GM18909 (cell line): ENCODE data around the gene RNF182.
"Not testable (repeated sequence)": the region's sequence is repeated elsewhere in the genome, so short reads cannot be mapped to it uniquely, and the experiment has no call there.

ENCODE experiments used
- ATAC-seq: cut with Tn5 transposase; IDR thresholded peaks from one replicate; pipeline ENCODE4 v1.9.1; 2021; ENCODE audit warnings: mild to moderate bottlenecking; ENCODE audit not compliant: unreplicated experiment, poor library complexity

Gene RNF182

DNA sequence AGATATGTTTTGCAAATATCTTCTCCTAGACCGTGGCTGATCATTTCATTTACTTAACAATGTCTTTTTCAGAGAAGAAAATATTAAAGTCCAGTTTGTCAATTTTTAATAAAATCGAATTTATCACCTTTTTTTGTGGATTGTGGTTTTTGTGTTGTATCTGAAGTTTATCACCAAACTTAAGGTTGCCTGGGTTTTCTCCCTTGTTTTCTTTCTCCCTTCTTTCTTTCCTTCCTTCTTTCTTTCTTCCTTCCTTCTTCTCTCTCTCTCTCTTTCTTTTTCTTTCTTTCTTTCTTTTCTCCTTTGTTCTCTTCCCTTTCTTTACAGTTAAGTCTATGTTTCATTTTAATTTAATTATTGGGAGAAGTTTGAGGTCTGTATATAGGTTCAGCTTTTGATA is 68.7 kb downstream of the RNF182 start:
- ATAC-seq: no peak

DNA sequence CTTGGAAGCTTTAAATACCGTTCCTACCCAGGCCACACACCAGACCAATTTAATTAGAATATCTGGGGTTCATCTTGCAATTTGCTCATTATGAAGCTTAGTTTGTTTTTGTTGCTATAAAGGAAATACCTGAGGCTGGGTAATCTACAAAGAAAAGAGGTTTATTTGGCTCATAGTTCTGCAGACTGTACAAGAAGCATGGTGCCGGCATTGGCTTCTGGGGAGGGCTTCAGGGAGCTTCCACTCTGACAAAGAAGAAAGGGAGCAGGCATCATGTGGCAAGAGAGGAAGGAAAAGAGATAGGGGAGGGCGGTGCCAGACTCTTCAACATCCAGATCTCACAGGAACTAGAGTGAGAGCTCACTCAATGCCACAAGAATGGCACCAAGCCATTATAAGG is 73.6 kb downstream of the RNF182 start:
- ATAC-seq: no peak

DNA sequence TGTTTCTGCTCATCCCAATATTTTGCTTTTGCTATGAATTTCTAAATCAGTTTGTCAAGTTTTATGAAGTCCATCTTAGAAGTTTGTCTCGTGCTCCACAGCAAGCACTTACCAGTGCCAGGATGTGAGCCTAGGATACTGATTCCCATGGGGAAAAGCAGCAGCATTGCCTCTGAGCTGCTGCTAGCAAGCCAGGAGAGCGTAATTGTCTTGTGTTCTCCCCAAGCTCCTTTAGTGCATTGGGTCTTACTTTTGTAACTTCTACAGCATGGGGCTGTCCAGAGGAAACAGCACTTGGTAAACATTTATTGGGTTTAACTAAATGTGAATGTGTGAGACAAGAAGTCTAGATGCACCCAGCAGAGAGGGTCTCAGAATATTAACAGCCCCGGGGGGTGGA is 76.1 kb downstream of the RNF182 start:
- ATAC-seq: no peak

DNA sequence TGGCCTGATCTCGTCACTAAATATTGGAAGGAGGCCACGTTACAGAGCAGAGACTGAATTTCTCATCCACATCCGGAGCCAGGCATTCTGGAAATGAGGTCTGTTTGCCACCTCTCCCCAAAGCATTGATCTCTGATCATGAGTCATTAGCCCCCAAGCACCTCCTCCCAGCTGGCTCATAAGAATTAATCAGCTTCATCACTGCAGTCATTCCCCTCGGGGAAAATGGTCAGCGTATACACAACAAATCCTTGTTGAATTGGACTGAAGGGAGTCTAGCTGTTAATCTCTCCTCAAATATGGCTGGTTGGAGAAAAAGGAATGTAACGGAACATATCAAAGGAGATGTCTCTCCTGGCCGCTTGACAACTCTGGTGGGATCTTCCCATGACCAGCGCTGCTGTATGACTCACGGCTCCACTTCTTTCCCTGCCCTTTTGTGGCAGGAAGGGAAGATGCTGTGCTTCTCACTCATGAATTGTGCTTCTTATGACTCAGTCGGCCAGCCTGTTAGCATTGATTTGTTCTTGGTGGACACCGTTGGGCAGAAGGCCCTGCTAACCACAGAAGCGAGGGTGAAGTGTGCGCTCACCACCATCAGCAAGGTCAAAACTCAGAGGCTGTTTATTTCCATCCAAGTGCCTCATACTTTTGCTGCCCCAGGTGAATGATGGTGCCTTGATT is 76.7 kb downstream of the RNF182 start:
- ATAC-seq: no peak

DNA sequence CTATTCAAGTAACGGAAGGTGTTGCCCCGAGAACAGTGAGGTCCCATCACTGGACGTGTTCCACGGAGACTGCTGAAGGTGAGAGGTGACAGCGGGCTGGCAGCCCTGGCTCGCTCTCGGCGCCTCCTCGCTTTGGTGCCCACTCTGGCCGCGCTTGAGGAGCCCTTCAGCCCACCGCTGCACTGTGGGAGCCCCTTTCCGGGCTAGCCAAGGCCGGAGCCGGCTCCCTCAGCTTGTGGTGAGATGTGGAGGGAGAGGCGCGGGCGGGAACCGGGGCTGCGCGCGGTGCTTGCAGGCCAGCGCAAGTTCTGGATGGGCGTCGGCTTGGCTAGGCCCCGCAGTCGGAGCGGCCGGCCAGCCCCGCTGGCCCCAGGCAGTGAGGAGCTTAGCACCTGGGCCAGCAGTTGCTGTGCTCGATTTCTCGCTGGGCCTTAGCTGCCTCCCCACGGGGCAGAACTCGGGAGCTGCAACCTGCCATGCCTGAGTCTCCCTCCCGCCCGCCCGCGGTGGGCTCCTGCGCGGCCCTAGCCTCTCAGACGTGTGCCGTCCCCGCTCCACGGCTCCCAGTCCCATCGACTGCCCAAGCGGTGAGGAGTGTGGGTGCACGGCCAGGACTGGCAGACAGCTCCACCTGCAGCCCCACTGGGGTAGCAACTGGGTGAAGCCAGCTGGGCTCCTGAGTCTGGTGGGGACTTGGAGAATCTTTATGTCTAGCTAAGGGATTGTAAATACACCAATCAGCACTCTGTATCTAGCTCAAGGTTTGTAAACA is 77.6 kb downstream of the RNF182 start:
- no peak for ATAC-seq

DNA sequence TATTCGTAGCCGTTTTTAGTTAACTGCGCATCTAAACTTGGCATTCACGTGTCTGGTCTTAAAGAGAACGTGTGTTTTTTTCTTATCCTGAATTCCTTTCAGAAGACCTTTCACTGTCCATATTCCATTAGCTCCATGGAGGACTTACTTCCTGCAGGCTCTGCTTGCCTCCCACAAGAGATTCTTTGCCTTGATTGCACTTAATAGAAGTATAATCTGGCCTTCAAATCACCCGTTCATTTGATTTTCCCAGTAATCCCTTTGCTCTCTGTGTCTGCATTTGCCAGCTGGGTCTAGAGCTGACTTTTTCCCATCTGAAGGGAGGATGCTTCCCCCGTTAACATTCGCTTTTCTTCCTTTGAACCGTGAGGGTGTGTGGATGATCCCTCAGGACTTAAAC is 79.5 kb downstream of the RNF182 start:
- ATAC-seq: no peak

DNA sequence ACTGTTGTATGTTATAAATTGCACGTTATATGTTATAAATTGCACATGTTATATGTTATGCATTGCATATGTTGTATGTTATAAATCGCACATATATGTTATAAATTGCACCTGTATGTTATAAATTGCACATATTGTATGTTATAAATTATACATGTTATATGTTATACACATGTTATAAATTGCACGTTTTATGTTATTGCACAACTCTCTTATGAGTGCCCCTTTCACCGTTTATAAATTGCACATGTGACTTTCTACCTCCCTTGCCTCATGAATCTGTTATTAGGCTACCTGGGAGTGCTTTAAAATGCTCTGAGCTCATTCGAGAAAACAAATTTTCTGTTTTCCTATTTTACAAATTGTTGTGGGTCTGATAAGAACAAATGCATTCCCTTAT is 84.1 kb downstream of the RNF182 start:
- ATAC-seq: no peak

DNA sequence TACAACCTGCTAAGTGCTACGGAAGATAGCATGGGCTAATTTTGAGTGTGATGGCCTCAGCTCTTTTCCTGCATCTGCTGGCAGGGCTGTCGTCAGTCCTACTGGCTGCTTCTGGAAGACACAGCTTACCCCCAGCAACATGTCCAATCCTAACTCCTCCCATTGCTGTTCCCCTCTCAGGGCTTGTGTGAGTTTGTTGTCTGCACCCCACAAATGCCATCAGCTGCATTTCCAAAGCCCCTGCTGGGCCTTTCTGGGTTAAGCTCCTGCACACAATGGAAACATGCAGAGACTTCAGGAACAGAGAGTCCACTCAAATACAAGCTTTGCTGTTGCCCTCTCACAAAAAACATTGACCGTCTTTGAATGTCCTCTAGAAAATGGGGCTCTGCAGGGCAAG is 84.7 kb downstream of the RNF182 start:
- ATAC-seq: no peak

DNA sequence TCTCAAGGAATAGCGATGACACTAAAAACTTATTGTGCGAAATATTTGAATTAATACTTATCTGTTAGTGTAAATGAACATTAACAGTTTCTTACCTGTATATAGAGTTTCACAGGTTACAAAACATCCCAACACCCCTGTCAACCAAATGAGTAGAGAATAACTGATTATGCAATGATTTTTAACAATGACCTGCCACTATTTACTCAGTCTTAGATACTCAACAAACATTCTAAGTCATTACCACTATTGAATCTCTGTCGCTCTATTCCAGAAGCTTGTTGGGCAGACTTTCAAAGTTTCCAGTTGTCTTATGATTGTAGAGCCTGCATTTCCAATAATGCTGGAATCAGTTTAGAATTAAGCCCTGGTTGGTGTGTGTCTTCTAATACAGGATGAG is 85.5 kb downstream of the RNF182 start:
- ATAC-seq: no peak

DNA sequence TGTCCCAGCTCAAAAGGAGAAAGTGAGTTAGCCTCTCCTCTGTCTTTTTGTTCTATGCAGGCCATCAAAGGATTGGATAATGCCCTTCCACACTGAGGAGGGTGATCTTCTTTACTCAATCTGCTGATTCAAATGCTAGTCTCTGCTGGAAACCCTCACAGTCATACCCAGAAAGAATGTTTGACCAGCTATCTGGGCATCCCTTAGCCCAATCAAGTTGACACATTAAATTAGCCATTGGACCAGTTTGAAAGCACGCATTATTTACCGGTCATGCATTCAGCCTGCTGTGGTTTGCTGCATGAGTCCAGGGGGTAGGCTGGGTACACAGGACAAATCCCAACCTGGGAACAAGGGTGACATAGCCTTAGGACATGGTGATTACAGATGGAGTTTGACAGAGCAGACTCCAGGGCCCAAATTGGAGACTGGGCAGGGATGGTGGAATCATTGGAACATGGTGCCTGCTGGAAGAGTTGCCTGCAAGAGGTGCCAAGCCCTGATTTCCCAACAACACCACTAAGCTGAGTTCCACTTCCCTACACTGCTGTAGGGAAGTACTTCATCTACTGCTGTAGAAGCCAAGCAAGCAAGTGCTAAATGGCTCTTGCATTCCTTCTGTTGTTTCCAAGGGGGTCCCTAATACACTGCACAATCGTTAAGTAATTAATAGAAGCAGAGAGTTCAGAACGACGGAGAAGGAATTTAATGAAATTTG is 87.7 kb downstream of the RNF182 start:
- ATAC-seq: no peak

DNA sequence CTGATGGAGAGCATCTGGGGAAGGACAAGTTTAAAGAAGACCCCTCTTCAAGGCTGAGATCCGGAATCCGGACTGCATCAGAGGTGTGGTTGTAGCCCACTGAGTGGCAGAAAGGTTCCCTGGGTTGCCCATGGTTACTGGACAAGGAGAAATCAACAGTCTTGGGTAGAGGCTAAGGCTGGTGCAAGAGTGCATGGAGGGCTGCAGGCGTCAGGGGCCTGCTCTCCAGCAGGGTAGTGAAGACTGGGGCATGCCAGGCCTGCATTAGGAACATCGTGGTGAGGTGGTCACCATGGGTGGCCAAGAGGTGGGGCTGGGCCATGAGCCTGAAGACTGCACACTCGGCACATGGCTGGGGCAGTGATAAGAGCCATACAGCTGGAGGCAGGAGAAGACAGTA is 91.2 kb downstream of the RNF182 start:
- ATAC-seq: no peak

DNA sequence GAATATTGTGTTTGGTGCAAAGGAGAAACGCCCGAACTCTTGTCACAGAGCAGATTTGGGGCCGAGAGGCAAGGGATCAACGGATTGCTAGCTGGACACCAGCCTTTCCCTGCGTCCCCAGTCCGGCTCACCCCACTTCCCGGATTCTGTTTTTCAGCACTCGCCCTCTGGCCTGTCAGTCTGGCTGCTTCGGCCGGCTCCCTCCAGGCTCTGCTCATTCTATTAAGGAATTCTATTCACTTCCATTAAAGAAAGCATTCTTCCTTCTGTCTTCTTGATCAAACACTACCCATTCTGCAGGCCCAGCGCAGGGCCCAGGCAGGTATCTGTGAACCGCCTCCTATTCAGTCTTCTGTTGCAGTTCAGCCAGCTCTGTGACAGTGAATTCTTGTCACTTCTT is 91.7 kb downstream of the RNF182 start:
- ATAC-seq: no peak

DNA sequence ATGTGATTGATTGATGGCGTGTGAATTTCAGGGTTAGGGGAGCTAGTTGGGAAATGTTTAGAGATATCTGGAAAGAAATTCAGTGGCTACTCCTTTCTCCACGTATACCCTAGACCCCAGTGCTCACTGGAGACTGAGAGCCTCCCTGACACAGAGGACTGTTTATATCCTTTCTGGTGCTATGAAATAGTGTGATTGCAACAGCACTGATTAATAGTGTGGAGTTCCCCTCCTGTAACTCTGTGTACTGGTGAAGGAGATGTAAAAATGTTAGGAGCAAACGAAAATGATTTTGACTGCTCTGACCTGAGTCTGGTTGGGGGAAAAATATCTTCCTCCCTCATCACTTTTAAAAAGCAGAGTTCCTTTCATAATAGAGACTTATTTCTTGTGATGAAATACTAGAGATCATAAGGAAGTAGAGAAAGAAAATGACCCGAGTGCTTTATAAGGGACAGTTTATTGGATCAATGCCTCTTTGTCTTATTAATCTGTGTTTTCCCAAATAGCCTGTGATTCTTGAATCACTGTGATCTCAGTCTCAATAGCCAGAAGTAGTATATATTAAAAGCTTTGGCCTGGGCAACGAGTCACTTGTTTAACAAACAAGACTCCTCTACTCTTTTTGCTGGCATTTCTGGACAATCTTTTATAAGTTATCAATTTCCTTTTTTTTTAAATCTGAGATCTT is 92.3 kb downstream of the RNF182 start:
- ATAC-seq: no peak

DNA sequence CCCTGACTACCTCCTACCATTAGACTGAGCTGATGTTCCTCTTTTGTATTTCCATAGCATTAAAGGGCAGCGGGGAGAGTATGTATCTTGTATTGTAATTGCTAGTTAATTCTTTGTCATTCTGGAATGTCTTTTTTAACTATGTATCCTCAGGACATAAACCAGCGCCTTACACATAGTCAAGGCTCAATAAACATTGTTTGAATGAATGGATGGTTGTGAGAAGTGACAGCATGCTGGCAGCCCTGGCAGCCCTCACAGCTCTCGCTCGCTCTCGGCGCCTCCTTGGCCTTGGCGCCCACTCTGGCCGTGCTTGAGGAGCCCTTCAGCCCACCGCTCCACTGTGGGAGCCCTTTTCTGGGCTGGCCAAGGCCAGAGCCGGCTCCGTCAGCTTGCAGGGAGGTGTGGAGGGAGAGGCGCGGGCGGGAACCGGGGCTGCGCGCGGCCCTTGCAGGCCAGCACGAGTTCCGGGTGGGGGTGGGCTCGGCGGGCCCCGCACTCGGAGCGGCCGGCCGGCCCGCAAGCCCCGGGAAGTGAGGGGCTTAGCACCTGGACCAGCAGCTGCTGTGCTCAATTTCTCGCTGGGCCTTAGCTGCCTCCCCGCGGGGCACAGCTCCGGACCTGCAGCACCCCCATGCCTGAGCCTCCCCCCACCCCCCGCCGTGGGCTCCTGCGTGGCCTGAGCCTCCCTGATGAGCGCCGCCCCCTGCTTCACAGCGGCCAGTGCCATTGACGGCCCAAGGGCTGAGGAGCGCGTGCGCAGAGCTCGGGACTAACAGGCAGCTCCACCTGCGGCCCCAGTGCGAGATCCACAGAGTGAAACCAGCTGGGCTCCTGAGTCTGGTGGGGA is 93.1 kb downstream of the RNF182 start:
- ATAC-seq: no peak

DNA sequence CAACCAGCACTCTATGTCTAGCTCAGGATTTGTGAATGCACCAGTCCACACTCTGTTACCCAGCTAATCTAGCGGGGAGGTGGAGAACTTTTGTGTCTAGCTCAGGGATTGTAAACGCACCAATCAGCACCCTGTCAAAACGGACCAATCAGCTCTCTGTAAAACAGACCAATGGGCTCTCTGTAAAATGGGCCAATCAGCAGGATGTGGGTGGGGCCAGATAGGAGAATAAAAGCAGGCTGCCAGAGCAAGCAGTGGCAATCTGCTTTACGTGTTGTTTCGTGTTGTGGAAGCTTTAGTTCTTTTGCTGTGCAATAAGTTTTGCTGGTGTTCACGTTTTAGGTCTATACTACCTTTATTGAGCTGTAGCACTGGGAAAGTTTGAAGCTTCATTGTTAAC is 93.8 kb downstream of the RNF182 start:
- ATAC-seq: not testable (repeated sequence)

DNA sequence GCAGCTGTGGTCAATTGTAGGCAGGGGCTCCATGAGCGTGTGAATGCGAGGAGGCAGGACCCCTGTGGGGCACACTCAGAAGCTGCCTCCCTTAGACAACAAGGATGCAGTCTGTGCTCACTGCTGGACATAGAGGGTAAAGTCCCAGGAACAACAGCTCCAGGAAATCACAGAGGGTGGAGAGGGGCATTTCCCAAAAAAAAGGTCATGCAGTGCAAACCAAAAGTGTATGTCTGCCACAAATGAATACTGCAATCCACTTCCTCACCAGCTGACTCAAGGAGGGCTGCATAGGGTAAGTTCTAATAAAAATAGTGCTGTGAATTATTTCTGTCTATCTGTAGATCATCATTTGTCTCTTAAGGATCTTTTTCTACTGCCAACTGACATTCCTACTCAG is 95.8 kb downstream of the RNF182 start:
- no peak for ATAC-seq

DNA sequence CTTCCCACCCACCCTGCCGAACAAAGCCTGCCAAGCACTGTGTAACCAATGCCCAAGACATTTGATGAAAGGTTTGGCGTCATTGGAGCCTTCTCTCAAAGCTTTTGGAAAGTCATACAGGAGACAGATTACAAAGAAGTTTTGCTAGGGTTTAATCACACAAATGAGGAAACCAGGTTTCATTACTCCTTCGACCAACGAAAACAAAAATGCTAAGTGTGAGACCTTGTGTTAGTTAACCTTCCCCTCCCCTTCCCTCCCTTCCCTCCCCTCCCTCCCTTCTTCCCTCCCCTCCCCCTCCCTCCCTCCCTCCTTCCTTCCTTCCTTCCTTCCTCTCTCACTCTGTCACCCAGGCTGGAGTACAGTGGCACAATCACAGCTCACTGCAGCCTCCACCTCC is 96.7 kb downstream of the RNF182 start:
- no peak for ATAC-seq

DNA sequence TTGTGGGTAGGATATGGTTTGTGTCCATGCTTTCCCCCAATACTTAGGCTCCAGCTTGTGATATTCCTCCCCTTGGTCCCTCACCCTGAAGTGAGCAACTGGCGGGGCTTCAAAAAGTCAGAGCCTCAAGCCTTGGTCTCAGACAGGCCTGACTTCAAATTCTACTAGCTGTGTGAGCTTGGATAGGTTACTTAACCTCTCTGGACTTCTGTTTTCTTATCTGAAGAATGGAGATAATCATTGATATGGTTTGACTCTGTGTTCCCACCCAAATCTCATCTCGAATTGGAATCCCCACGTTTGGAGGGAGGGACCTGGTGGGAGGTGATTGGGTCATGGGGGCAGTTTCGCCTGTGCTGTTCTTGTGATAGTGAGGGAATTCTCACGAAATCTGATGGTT is 97.9 kb downstream of the RNF182 start:
- no peak for ATAC-seq

DNA sequence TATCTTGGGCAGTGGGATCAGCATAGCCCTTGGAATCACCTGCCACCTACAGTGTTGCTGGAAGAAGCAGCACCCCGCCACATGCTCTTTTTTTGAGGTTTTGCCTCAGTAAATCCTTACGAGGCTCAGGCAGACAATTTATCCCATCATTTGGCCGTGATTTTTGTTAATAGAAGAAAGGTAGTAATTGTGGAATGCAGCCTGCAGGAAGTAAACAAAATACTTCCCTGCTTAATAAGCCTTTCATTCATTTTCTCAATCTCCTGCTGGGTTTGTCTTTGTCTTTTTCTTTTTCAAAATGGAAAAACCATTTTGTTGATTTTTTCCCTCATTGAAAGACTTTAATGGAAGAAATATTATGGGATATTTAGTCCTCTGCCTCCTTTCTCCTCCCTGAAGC is 99.1 kb downstream of the RNF182 start:
- ATAC-seq: no peak

DNA sequence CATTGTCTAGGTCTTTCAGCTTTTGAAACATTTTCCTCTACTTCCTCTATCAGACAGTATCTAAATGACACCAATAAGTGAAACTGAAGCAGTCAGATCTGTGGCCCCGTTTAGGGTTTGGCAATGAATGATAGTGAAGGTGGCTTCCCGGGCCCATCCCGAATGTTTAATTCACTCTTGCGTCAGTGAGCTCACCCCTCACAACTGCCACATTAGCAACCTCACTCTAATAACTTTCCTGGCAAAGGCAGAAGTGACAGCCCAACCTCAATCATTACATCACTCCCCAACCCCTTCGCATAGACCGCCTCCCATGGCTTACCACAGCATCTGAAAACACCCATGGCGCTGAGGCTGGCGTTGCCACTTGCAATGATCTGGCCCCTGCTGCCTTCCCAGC is 100.4 kb downstream of the RNF182 start:
- ATAC-seq: no peak
